ENCODE data around the gene EGLN2. TPM values are rescaled to one million over a fixed set of nuclear protein-coding genes. Genes with fewer than 3 reads are reported as not detected.
"Not testable (repeated sequence)": the region's sequence is repeated elsewhere in the genome, so short reads cannot be mapped to it uniquely, and the experiment has no call there.

EGLN2 gene
- total and polyA plus RNA-seq, 9 donors = 46.8 to 58.7 (median 52.0) TPM

- H3K27ac ChIP-seq (ENCODE audit: low read length) = no peak overlapping the region
- no peaks in the 10 kb centered on the region for H3K9me3 ChIP-seq (replicated peaks; ENCODE audit: control insufficient read depth, low read depth, low read length)
- no peak overlapping the region for H3K4me3 ChIP-seq (ENCODE audit: low read length)
- peaks cover 6% of the 10 kb centered on the region for H3K36me3 ChIP-seq (ENCODE audit: control insufficient read depth, insufficient read depth, low read length)
- peaks cover 15% of the 10 kb centered on the region for H3K4me1 ChIP-seq (ENCODE audit: control insufficient read depth, insufficient read depth, low read length)
- 96% methylated on average over 5 of the region's 10 CpGs for WGBS (ENCODE audit: insufficient coverage)
- DNase-seq = no peak
- no peaks in the 10 kb centered on the region for H3K27me3 ChIP-seq (ENCODE audit: control insufficient read depth, insufficient read depth, low read length)
These were observed 23.4 kb upstream of the EGLN2 start for GRCh38 chr19:40775632-40776022.

DNA sequence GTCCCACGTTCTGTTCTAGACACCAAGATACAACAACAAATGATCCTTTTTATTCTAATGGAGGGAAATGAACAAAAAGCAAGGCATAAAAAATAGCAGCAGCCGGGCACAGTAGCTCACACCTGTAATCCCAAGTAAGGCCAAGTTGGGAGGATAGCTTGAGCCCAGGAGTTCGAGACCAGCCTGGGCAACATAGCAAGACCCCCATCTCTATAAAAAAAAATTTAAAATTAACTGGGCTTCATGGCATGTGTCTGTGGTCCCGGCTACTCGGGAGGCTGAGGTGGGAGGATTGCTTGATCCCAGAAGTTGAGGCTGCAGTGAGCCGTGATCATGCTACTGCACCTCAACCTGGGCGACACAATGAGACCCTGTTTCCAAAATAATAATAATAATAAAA lies 22.6 kb upstream of the EGLN2 start:
- peak overlapping the region; percentile 100 for H3K27ac ChIP-seq (ENCODE audit: low read length)
- H3K27me3 ChIP-seq (ENCODE audit: control insufficient read depth, insufficient read depth, low read length) = no peaks in the 10 kb centered on the region
- peaks cover 15% of the 10 kb centered on the region for H3K4me1 ChIP-seq (ENCODE audit: control insufficient read depth, insufficient read depth, low read length)
- WGBS (ENCODE audit: insufficient coverage) = 100% methylated on average over 2 of the region's 7 CpGs
- no peaks in the 10 kb centered on the region for H3K9me3 ChIP-seq (replicated peaks; ENCODE audit: control insufficient read depth, low read depth, low read length)
- peaks cover 6% of the 10 kb centered on the region for H3K36me3 ChIP-seq (ENCODE audit: control insufficient read depth, insufficient read depth, low read length)
- no peak for DNase-seq
- H3K4me3 ChIP-seq (ENCODE audit: low read length) = no peak overlapping the region

- peak; percentile 98 for DNase-seq
- Histone ChIP-seq H3K4me1 (ENCODE audit: control insufficient read depth, insufficient read depth, low read length) (peaks cover 15% of the 10 kb centered on the region), H3K4me3 (ENCODE audit: low read length) (peak overlapping the region; percentile 60), H3K27ac (ENCODE audit: low read length) (peak overlapping the region; percentile 100), H3K9me3 (replicated peaks; ENCODE audit: control insufficient read depth, low read depth, low read length) (no peaks in the 10 kb centered on the region), H3K27me3 (ENCODE audit: control insufficient read depth, insufficient read depth, low read length) (no peaks in the 10 kb centered on the region), H3K36me3 (ENCODE audit: control insufficient read depth, insufficient read depth, low read length) (peaks cover 8% of the 10 kb centered on the region)
- 20% methylated on average over 7 of the region's 13 CpGs for WGBS (ENCODE audit: insufficient coverage)
These were observed 21.9 kb upstream of the EGLN2 start for GRCh38 chr19:40776932-40777644.

- Histone ChIP-seq H3K4me3 (ENCODE audit: low read length) (peak overlapping the region; percentile 60), H3K9me3 (replicated peaks; ENCODE audit: control insufficient read depth, low read depth, low read length) (no peaks in the 10 kb centered on the region), H3K27me3 (ENCODE audit: control insufficient read depth, insufficient read depth, low read length) (no peaks in the 10 kb centered on the region), H3K27ac (ENCODE audit: low read length) (peak overlapping the region; percentile 100), H3K4me1 (ENCODE audit: control insufficient read depth, insufficient read depth, low read length) (peaks cover 15% of the 10 kb centered on the region), H3K36me3 (ENCODE audit: control insufficient read depth, insufficient read depth, low read length) (peaks cover 11% of the 10 kb centered on the region)
- 0% methylated on average over 6 of the region's 10 CpGs for WGBS (ENCODE audit: insufficient coverage)
- no peak for DNase-seq
These were observed 21.4 kb upstream of the EGLN2 start for GRCh38 chr19:40777645-40777936.

- peak within 1 kb of the TSS; percentile 100 for H3K27ac ChIP-seq (ENCODE audit: low read length)
- peaks cover 15% of the 10 kb centered on the region for H3K4me1 ChIP-seq (ENCODE audit: control insufficient read depth, insufficient read depth, low read length)
- H3K4me3 ChIP-seq (ENCODE audit: low read length) = peak within 1 kb of the TSS; percentile 80
- no peaks in the 10 kb centered on the region for H3K27me3 ChIP-seq (ENCODE audit: control insufficient read depth, insufficient read depth, low read length)
- peaks cover 11% of the 10 kb centered on the region for H3K36me3 ChIP-seq (ENCODE audit: control insufficient read depth, insufficient read depth, low read length)
- peak; percentile 100 for DNase-seq
- no peaks in the 10 kb centered on the region for H3K9me3 ChIP-seq (replicated peaks; ENCODE audit: control insufficient read depth, low read depth, low read length)
- under 1% methylated on average over 54 of the region's 56 CpGs for WGBS (ENCODE audit: insufficient coverage)
These were observed 20.9 kb upstream of the EGLN2 start, which contains the start of gene RAB4B for GRCh38 chr19:40777937-40778705. Gene RAB4B (plus strand): TSS chr19:40778247. CDS start chr19:40778376, 129 bp downstream.

- Histone ChIP-seq H3K4me1 (ENCODE audit: control insufficient read depth, insufficient read depth, low read length) (peaks cover 15% of the 10 kb centered on the region), H3K9me3 (replicated peaks; ENCODE audit: control insufficient read depth, low read depth, low read length) (no peaks in the 10 kb centered on the region), H3K36me3 (ENCODE audit: control insufficient read depth, insufficient read depth, low read length) (peaks cover 11% of the 10 kb centered on the region), H3K4me3 (ENCODE audit: low read length) (peak overlapping the region; percentile 80), H3K27me3 (ENCODE audit: control insufficient read depth, insufficient read depth, low read length) (no peaks in the 10 kb centered on the region), H3K27ac (ENCODE audit: low read length) (peak overlapping the region; percentile 98)
- WGBS (ENCODE audit: insufficient coverage) = 16% methylated on average over 7 of the region's 7 CpGs
- DNase-seq = no peak
These were observed 20.2 kb upstream of the EGLN2 start for GRCh38 chr19:40778706-40779284.

- no peak overlapping the region for H3K4me3 ChIP-seq (ENCODE audit: low read length)
- no peaks in the 10 kb centered on the region for H3K27me3 ChIP-seq (ENCODE audit: control insufficient read depth, insufficient read depth, low read length)
- WGBS (ENCODE audit: insufficient coverage) = 92% methylated on average over 5 of the region's 5 CpGs
- H3K27ac ChIP-seq (ENCODE audit: low read length) = no peak overlapping the region
- H3K36me3 ChIP-seq (ENCODE audit: control insufficient read depth, insufficient read depth, low read length) = peaks cover 16% of the 10 kb centered on the region
- H3K4me1 ChIP-seq (ENCODE audit: control insufficient read depth, insufficient read depth, low read length) = peaks cover 15% of the 10 kb centered on the region
- DNase-seq = no peak
- H3K9me3 ChIP-seq (replicated peaks; ENCODE audit: control insufficient read depth, low read depth, low read length) = no peaks in the 10 kb centered on the region
These were observed 18.4 kb upstream of the EGLN2 start for GRCh38 chr19:40780582-40780981.

DNA sequence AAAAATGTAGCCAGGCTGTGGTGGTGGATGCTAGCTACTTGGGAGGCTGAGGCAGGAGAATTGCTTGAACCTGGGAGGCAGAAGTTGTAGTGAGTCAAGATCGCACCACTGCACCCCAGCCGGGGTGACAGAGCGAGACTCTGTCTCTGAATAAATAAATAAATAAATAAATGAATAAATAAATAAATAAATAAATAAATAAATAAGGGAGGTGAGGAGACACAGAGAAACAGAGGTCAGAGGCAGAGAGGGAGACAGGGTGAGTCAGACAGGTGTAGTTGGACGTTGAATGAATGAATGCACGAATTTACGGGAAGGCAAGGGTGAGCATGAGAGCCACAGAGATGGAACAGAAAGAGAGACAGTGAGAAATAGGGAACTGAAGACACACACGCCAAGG lies 17.9 kb upstream of the EGLN2 start:
- H3K27ac ChIP-seq (ENCODE audit: low read length) = no peak overlapping the region
- no peaks in the 10 kb centered on the region for H3K9me3 ChIP-seq (replicated peaks; ENCODE audit: control insufficient read depth, low read depth, low read length)
- peaks cover 16% of the 10 kb centered on the region for H3K36me3 ChIP-seq (ENCODE audit: control insufficient read depth, insufficient read depth, low read length)
- H3K4me3 ChIP-seq (ENCODE audit: low read length) = no peak overlapping the region
- DNase-seq = no peak
- 98% methylated on average over 4 of the region's 7 CpGs for WGBS (ENCODE audit: insufficient coverage)
- no peaks in the 10 kb centered on the region for H3K27me3 ChIP-seq (ENCODE audit: control insufficient read depth, insufficient read depth, low read length)
- peaks cover 15% of the 10 kb centered on the region for H3K4me1 ChIP-seq (ENCODE audit: control insufficient read depth, insufficient read depth, low read length)

GRCh38 chr19:40783711-40784110 lies 15.3 kb upstream of the EGLN2 start:
- H3K36me3 ChIP-seq (ENCODE audit: control insufficient read depth, insufficient read depth, low read length) = peaks cover 20% of the 10 kb centered on the region
- DNase-seq = no peak
- WGBS (ENCODE audit: insufficient coverage) = 100% methylated on average over 6 of the region's 14 CpGs

GRCh38 chr19:40784146-40784545 lies 14.8 kb upstream of the EGLN2 start:
- H3K4me3 ChIP-seq (ENCODE audit: low read length); H3K27me3 ChIP-seq (ENCODE audit: control insufficient read depth, insufficient read depth, low read length); H3K4me1 ChIP-seq (ENCODE audit: control insufficient read depth, insufficient read depth, low read length); H3K9me3 ChIP-seq (replicated peaks; ENCODE audit: control insufficient read depth, low read depth, low read length); H3K27ac ChIP-seq (ENCODE audit: low read length); DNase-seq: not testable (repeated sequence)
- H3K36me3 ChIP-seq (ENCODE audit: control insufficient read depth, insufficient read depth, low read length) = peaks cover 20% of the 10 kb centered on the region
- WGBS (ENCODE audit: insufficient coverage) = 80% methylated on average over 1 of the region's 2 CpGs

More at GRCh38 chr19:40783711-40784110, 15.3 kb upstream of the EGLN2 start:
- Histone ChIP-seq H3K4me1 (ENCODE audit: control insufficient read depth, insufficient read depth, low read length) (peaks cover 4% of the 10 kb centered on the region), H3K9me3 (replicated peaks; ENCODE audit: control insufficient read depth, low read depth, low read length) (no peaks in the 10 kb centered on the region), H3K4me3 (ENCODE audit: low read length) (no peak overlapping the region), H3K27me3 (ENCODE audit: control insufficient read depth, insufficient read depth, low read length) (no peaks in the 10 kb centered on the region), H3K27ac (ENCODE audit: low read length) (no peak overlapping the region)
